ENCODE measurements around the gene AIF1.

Gene AIF1

DNA sequence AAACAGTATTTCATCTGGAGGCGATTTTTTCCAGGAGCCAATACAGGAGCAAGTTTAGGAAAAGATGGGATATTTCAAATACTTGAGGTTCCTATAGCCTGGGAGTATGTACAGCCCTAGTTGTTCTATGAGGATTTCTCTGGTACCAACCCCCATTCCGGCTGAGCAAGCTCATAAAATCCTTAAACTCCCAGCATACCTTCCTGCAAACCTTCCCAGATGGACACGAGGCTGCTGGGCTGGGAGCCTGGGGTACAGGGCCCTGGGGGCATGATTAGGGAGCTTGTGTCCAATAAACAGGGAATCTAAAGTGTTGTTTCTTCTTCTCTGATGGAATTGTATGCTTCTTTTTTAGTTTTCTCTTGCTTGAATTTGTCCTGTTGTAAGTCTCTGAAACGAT lies 7.0 kb downstream of the AIF1 start:
- no peak for DNase-seq

DNA sequence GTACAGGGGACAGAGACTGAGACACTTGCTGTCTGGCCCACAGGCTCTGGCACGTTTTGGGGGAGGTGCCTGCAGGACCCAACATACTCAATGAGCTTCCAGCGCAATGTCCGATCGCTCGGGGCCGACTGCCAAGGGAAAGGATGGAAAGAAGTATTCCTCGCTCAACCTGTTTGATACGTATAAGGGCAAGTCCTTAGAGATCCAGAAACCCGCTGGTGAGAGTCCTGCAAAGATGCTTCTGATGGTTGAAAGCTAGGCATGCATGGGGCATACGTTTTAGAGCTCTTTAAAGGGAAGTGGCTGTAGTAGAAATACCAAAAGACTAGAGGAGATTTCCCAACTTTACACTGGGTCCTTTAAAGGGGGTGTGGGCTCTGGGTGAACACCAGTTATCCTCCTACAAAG lies 7.7 kb downstream of the AIF1 start:
- no peak for DNase-seq

DNA sequence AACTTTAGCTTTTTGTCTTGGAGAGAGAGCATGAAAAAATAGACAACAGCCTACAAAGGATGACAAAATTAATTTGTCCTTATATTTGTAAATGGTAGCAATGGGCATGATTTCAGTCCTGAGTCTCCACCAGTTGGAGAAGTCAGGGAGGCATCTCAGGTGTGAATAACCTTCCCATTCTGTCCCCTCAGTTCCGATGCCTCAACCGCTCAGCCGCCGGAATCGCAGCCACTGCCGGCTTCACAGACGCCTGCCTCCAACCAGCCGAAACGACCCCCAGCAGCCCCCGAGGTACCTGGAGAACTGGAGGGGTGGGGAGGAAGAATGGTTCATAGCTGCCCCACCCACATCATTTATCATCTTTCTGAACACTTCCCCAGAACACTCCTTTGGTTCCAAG lies 9.0 kb downstream of the AIF1 start:
- DNase-seq: no peak

DNA sequence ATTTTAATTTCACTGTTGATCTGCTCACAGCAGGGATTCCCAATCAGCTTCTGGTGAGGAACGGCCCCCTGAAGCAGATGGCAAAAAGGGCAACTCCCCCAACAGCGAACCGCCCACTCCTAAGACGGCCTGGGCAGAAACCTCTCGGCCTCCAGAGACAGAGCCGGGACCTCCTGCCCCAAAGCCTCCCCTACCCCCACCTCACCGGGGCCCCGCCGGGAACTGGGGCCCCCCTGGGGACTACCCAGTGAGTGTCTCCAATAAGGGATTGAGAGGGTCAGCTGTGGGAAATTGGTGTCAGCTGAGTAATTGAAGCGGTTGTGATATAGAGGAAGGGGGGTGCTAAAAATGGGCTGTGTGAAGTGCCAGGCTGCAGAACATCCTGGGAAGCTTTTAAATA lies 11.9 kb downstream of the AIF1 start:
- DNase-seq: no peak

DNA sequence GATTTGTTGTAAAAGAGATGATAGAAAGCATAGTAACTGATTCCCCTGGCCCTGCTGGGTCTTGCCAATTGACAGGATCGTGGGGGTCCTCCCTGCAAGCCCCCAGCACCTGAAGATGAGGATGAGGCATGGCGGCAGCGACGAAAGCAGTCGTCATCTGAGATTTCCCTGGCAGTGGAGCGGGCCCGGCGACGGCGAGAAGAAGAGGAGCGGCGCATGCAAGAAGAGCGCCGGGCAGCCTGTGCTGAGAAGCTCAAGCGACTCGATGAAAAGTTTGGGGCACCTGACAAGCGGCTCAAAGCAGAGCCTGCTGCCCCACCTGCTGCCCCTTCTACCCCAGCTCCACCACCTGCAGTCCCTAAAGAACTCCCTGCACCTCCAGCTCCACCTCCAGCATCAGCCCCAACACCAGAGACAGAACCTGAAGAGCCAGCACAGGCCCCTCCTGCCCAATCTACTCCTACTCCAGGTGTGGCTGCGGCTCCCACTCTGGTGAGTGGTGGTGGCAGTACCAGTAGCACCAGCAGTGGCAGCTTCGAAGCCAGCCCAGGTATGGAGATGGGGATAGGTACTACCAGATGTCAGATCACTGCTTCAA lies 12.8 kb downstream of the AIF1 start:
- no peak for DNase-seq

DNA sequence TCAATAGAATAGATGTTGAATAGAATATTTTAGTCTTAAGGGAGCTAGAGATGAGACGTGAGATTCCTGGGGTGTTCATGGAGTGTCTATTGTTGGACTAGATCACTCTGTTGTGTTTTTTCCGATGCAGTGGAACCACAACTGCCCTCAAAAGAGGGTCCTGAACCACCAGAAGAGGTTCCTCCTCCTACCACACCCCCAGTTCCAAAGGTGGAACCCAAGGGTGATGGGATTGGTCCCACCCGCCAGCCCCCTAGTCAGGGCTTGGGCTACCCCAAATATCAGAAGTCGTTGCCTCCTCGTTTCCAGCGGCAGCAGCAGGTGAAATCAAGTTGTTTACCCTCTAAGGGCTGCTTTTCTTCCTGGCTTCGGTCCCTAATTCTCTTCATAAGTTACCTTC lies 14.0 kb downstream of the AIF1 start:
- no peak for DNase-seq

DNA sequence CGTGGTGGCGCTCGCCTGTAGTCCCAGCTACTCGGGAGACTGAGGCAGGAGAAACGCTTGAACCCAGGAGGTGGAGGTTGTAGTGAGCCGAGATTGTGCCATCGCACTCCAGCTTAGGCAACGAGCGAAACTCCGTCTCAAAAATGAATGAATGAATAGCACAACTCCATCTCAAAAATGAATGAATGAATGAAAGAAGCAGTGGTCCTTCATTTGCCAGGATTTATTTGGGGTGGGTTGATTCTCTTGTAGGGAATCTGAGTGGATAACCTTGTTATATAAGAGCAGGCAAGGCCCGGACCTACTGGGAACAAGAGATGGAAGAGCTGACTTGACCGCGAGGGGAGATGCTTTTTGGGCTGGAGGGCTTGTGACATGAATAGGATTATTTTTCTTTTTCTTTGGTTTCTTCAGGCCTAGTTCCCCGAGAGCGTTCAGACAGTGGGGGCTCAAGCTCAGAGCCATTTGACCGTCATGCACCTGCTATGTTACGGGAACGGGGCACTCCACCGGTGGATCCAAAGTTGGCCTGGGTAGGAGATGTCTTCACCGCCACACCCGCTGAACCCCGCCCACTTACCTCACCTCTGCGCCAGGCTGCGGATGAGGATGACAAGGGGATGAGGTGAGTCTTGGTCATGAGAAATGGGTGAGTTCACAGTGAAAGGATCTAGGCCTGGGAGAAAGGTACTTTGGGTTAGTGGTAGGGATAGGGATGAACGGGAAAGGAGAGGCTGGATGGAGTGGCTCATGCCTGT lies 15.3 kb downstream of the AIF1 start:
- no peak for DNase-seq

DNA sequence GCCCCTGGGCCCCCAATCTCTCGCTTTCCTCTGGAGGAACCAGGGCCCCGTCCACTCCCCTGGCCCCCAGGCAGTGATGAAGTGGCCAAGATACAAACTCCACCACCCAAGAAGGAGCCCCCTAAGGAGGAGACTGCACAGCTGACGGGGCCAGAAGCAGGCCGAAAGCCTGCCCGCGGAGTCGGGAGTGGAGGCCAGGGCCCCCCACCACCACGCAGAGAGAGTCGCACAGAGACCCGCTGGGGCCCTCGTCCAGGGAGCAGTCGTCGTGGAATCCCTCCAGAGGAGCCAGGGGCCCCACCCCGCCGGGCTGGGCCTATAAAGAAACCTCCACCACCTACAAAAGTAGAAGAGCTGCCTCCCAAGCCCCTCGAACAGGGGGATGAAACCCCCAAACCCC lies 16.2 kb downstream of the AIF1 start:
- DNase-seq: no peak

DNA sequence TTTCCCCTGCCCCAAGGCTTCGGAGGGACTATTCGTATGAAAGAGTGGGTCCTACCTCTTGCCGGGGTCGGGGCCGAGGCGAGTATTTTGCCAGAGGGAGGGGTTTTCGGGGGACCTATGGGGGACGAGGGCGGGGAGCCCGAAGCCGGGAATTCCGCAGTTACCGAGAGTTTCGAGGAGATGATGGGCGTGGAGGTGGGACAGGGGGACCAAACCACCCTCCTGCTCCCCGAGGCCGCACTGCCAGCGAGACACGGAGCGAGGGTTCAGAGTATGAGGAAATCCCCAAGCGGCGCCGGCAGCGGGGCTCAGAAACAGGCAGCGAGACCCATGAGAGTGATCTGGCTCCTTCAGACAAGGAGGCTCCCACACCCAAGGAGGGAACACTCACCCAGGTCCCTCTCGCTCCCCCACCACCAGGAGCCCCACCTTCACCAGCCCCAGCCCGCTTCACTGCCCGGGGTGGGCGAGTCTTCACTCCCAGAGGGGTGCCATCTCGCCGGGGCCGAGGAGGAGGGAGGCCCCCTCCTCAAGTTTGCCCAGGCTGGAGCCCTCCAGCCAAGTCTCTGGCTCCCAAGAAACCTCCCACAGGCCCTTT lies 16.7 kb downstream of the AIF1 start:
- DNase-seq: no peak

DNA sequence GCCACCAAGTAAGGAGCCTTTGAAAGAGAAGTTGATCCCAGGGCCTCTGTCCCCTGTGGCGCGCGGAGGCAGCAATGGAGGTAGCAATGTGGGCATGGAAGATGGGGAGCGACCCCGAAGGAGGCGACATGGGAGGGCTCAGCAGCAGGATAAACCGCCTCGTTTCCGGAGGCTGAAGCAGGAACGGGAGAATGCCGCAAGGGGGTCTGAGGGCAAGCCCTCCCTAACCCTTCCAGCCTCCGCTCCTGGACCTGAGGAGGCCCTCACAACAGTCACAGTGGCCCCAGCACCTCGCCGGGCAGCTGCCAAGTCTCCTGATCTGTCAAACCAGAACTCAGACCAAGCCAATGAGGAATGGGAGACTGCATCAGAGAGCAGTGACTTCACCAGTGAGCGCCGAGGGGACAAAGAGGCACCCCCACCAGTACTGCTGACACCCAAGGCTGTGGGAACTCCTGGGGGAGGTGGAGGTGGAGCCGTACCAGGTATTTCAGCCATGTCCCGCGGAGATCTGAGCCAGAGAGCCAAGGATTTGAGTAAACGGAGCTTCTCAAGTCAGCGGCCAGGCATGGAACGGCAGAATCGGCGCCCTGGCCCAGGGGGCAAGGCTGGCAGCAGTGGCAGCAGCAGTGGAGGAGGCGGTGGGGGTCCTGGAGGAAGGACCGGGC lies 17.4 kb downstream of the AIF1 start:
- no peak for DNase-seq

DNA sequence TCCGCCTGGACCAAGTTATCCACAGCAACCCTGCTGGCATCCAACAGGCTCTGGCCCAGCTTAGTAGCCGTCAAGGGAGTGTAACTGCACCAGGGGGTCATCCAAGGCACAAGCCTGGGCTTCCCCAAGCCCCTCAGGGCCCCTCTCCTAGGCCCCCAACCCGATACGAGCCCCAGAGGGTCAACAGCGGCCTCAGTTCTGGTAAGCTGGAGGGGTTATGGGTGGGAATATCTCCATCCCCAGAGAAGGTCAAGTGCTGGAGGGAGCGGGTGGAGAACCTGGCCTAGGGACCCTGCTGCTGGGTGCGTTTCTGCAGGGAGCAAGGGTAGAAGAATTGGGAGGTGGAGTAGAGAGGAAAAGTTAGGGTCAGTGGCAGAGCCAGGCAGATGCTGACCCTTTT lies 18.4 kb downstream of the AIF1 start:
- DNase-seq: no peak

DNA sequence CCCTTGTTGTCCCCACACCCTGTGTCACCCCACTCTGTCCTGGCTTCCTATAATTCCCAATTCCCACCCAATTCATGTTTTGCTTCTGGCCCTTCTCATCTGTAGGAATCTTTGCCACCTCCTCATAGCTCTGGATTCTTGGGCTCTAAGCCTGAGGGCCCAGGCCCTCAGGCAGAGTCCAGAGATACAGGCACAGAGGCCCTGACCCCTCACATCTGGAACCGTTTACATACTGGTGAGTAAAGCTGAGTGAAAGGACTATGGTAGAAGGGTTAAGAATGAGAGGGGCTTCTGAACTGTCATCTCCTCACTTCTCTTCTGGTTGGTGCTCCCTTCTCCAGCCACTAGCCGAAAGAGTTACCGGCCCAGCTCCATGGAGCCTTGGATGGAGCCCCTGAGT lies 19.1 kb downstream of the AIF1 start:
- no peak for DNase-seq

DNA sequence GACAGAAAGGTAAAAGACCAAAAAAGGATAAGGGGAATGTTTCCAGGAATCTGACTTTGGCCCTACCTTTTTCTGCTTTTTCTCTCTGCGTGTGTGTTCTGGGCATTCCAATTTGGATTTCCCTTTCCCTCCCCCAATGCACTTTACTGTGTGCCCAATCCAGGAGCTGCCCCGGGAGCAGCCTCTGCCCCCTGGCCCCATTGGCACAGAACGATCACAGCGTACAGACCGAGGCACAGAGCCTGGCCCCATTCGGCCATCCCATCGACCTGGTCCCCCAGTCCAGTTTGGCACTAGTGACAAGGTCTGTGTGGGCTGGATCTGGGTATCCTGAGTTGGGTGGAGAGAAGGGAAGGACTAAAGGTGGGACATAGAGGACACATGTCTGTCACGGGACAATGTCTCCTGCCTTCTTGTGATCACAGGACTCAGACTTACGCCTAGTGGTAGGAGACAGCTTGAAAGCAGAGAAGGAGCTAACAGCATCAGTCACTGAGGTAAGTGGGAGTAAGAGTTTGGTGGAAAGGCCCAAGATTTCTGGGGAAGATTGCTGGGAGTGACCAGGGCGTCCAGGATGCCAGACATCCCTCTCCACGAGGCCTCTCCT lies 20.0 kb downstream of the AIF1 start:
- DNase-seq: no peak

DNA sequence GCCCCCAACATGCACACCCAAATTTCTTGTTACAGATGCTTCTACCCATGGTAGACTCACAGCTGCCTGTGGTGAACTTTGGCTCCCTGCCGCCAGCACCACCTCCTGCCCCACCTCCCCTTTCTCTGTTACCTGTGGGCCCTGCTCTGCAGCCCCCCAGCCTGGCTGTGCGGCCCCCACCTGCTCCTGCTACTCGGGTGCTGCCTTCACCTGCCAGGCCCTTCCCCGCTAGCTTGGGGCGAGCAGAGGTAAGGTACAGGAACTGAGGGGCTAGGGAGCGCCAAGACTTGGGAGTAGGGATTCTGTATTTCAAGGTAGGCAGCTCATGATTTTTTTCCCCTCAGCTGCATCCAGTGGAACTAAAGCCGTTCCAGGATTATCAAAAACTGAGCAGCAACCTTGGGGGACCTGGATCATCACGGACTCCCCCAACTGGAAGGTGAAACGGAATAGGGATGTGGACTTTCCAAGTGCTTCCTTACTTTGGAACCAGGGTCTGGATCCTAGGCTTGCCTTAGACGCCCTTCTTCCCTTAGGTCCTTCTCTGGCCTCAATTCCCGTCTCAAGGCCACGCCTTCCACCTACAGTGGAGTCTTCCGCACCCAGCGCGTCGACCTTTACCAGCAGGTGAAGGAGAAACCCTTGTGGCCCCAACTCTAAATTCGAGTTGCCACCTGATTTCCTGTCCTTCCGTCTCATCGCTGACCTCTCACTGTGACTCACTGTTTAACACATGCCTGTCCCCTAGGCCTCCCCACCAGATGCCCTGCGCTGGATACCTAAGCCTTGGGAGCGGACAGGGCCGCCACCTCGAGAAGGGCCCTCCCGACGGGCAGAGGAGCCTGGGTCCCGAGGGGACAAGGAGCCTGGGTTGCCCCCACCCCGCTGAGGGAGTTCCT lies 21.9 kb downstream of the AIF1 start:
- no peak for DNase-seq

DNA sequence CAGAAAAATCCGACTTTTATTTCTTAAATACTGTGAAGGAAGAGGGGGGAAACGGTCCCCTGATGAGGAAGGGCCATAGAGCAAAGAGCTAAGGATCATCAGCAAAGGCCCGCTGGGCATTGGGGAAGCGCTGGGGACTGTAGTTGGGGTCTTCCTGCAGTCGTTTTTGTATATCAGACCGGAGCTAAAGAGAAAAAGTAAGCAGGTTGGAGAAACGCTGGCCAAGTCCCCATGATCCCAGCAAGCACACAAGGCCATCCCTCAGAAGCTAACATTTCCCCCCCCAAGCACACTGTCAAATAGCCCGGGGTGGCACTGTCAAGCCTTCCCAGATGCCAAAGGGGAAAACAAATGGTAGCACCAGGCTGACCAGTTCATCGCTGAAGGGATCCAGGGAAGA lies 24.0 kb downstream of the AIF1 start:
- DNase-seq: no peak

DNA sequence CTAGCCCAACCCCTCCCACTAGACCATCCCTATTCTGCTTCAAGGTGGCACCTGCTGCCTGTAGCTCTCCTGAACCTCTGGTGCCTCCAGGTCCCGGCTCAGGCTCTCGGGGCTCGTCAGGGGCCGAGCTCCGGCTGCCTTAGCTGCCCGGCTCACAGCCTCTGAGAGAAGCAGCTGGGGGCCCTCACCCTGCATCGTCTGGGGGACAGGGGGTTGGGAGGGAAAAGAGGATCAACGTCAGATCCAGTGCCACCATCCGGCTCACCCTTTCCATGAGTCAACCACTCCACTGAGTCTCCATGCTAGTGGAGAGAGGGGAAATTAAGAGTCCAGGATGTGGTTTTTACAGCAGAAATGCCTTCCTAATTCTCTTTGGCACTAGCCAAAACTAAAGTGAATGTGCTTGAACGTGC lies 24.4 kb downstream of the AIF1 start:
- no peak for DNase-seq

DNA sequence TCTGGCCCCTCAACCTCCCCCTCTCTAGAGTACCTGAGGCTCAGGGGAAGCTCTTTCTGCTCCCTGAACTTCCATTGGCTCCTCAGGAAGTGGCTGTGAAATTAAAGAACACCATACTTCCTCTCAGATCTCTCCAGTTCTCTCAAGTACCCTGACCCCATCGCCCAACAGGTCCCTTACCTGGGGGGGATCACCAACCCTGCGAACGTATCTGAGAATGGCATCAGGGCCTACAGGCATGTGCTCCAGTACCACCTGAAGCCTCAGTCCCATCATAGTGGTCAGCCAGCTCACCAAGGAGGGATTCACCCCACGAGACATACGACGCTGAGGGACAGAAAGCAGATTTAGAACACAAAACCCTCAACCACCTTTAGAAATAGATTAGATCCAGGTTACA lies 25.6 kb downstream of the AIF1 start:
- no peak for DNase-seq

DNA sequence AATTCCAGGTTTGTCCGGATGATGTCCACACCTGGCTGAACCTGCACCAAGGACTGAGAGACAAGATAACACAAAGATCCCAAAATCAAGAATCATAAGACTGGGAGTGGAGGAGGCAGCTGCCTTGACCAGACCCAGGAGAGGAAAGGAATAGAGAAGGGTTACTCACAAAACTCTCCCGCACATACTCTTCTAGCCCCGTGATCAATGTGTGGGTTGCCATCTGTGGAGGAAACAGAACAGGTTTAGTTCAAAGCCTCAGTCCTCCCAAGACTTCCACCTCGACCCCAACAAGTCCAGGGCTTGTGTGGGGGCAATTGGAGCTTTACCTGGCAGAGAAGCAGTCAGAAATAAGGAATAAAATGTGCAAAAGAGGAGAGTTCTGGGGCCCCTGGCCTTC lies 26.3 kb downstream of the AIF1 start:
- no peak for DNase-seq

DNA sequence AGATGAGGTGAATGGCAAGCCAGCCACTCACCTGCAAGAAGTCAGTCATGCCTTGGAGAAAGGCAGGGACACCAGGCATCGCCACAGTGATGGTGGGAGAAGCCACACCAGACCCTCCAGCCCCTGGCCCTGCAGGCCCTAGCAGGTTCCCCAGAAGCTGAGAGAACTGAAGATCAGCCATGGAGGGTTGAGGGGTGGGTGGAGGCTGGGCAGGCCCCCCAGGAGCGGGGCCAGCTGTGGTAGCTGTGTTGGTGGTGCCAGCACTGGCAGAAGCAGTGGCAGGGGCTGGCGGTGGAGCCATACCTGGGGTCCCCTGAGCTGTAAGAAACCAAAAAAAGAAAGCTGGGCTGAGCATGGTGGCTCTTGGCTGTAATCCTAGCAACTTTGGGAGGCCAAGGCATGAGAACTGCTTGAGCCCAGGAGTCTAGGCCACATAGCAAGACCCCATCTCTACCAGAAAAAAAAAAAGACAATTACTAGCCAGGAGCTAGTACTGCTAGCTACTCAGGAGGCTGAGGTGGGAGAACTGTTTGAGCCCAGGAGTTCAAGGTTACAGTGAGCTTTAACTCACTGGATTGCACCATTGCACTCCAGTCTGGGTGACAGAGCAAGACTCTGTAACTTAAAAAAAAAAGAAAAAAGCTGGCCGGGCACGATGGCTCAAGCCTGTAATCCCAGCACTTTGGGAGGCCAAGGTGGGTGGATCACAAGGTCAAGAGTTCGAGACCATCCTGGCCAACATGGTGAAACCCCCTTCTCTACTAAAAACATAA lies 27.9 kb downstream of the AIF1 start:
- DNase-seq: no peak

DNA sequence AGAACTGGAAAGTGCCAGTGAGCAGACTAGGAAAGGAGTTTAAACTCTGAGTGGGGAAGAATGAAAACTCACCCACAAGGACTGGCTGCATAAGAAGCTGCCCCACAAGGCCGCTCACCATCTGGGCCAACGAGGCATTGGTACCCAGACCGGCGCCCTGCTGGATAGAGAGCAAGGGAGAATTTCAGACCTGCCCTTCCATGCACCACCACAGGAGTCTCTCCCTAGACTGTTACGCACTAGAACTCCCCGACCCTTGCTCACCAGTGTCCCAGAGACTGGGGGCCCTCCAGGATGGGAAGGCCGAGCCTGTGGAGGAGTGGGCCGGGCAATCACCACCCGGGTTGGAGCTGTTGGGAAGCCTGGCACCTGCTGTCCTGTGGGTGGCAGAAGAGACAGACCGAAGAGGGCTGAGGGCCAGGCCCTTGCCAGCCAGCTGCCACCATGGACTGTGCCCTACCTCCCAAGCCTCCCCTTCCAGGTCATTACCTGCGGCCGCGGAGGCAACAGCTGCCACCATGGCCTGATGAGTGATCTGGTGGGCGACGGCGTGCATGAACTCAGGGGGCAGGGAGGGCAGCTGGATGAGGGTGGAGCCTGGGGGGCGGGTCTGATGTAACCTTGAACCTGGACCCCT lies 28.9 kb downstream of the AIF1 start:
- DNase-seq: no peak

DNA sequence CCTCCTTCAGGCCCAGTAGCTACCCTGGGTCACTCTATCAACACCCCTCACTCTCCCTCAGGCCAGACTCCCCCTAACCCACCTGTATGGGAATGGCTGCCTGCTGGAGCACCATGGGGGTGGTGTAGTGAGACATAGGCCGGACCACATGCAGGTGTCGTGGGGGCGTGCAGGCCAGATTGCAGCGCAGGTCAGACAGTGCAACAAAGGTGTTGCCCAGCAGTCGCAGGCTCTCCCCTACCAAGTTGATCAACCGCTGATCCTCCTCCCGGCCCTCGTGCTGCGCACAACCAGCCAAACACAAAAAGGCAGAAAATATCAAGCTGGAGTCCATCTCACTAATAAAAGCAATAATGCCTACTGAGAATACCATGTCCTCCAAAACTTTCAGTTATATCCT lies 30.3 kb downstream of the AIF1 start:
- DNase-seq: no peak
